ENCODE results near the gene CDK13.
"Not testable (repeated sequence)": the region's sequence is repeated elsewhere in the genome, so short reads cannot be mapped to it uniquely, and the experiment has no call there.

CDK13 gene

DNA sequence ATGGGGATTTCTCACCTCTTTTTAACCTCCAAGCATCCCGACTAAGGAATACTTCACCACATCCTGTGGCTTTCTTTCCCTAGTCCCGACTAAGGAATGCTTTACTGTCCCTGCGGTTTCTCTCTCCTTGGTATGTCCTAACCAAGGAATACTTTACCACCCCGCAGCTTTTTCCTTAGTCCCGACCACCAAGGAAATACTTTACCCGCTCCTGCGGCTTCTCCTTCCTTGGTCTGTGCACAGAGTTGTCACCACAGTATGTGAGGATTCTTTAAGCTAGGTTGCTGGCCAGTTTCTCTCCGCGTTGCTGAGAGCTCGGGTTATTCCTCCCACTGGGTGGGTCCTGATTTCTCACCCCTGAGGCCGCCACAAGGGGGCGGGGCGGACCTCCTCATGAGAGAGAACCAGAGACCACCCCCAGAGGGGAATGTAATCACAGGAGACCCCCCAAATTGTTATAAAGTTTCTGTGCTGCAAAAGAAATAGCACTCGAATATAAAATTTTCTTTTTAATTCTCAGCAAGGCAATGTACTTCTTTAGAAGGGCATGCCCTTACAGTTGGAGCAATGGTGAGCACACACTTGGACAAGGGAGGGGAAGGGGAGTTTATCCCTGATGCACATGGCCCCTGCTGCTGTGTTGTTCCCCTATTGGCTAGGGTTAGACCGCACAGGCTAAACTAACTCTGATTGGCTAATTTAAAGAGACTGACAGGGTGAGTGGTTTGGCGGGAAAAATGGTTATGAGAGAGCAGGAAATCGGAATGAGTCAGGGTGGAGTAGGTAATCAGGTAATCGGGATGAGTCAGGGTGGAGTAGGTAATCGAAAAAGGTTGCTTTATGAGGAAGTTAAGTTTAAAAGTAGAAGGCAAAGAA, 197.6 kb downstream of the CDK13 start:
- DNase-seq (ENCODE audit: low read depth, low spot score), result no peak

DNA sequence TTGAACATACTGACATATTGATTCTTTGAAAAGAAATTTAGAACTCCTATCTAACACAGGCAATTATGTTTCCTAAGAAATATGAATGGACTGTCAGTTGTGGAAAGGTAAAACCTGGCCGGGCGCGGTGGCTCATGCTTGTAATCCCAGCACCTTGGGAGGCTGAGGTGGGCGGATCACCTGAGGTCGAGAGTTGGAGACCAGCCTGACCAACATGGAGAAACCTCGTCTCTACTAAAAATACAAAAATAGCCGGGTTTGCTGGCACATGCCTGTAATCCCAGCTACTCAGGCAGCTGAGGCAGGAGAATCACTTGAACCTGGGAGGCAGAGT, 198.2 kb downstream of the CDK13 start:
- not testable (repeated sequence) for DNase-seq (ENCODE audit: low read depth, low spot score)

DNA sequence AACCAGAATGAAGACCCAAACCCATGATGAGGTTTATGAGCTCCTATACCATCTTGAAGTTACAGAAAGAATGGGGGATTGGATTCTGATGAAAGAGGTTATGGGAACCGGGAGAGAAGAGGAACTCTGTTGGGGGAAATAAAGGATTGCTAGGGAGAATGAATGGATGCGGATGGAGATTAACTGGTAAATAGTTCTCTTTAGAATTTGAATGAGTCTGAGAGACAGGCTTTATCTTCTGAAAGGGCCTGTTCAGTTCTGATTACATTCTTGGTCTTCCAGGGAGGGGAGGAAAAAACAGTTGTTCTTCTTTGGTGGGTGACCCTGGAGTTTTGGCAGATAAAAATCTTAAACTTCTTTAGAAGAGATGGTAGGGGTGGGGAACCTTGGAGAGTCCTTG, 198.6 kb downstream of the CDK13 start:
- DNase-seq (ENCODE audit: low read depth, low spot score), result no peak
